GM23248 (cell line): ENCODE data around the gene C5orf63. TPM values are rescaled to one million over a fixed set of nuclear protein-coding genes. Genes with fewer than 3 reads are reported as not detected.

ENCODE experiments used
- DNase-seq: peaks from one replicate; pipeline ENCODE4 v3.0.0-alpha.2; 2015
- H2AFZ ChIP-seq: fragments of 200-600 bp; sonication (generic); 2 replicates; pipeline ENCODE4 v1.6.1; 2016; ENCODE audit warnings: antibody characterized with exemption
- H3F3A ChIP-seq: fragments of 200-600 bp; sonication (generic); 2 replicates; pipeline ENCODE4 v1.6.1; 2016; ENCODE audit warnings: mild to moderate bottlenecking, antibody characterized with exemption, mixed run types; ENCODE audit not compliant: insufficient read depth
- H3K27ac ChIP-seq: fragments of 200-600 bp; sonication (generic); 2 replicates; pipeline ENCODE4 v1.5.1; 2016; ENCODE audit warnings: mild to moderate bottlenecking
- H3K27me3 ChIP-seq: fragments of 200-600 bp; sonication (generic); replicated peaks from 2 replicates; pipeline ENCODE4 v1.6.1; 2016; ENCODE audit warnings: mild to moderate bottlenecking; ENCODE audit not compliant: insufficient read depth
- H3K36me3 ChIP-seq: fragments of 200-600 bp; sonication (generic); 2 replicates; pipeline ENCODE4 v1.6.1; 2016; ENCODE audit warnings: low read depth, mild to moderate bottlenecking
- H3K4me1 ChIP-seq: fragments of 200-600 bp; sonication (generic); 2 replicates; pipeline ENCODE4 v1.6.1; 2016; ENCODE audit warnings: mild to moderate bottlenecking; ENCODE audit not compliant: insufficient read depth
- H3K4me2 ChIP-seq: fragments of 200-600 bp; sonication (generic); one replicate; pipeline ENCODE4 v1.6.1; 2016; ENCODE audit warnings: mild to moderate bottlenecking; ENCODE audit not compliant: unreplicated experiment
- H3K4me3 ChIP-seq: fragments of 200-600 bp; sonication (generic); 2 replicates; pipeline ENCODE4 v1.5.1; 2016; ENCODE audit warnings: mild to moderate bottlenecking
- H3K79me2 ChIP-seq: fragments of 200-600 bp; sonication (generic); 2 replicates; pipeline ENCODE4 v1.6.1; 2016; ENCODE audit warnings: mild to moderate bottlenecking; ENCODE audit not compliant: insufficient read depth
- H3K9ac ChIP-seq: fragments of 200-600 bp; sonication (generic); 2 replicates; pipeline ENCODE4 v1.6.1; 2016; ENCODE audit warnings: mild to moderate bottlenecking
- H3K9me2 ChIP-seq: fragments of 200-600 bp; sonication (generic); 2 replicates; pipeline ENCODE4 v1.6.1; 2016; ENCODE audit warnings: mixed run types, mild to moderate bottlenecking, moderate library complexity; ENCODE audit not compliant: insufficient read depth
- H3K9me3 ChIP-seq: fragments of 200-600 bp; sonication (generic); one replicate; pipeline ENCODE4 v1.6.1; 2017; ENCODE audit warnings: low read depth
- H4K20me1 ChIP-seq: fragments of 200-600 bp; sonication (generic); 2 replicates; pipeline ENCODE4 v1.6.0; 2016; ENCODE audit not compliant: insufficient read depth
- EZH2 ChIP-seq: fragments of 200-600 bp; sonication (generic); IDR thresholded peaks from 2 replicates; pipeline ENCODE4 v1.6.1; 2018; ENCODE audit warnings: antibody characterized with exemption, mild to moderate bottlenecking; ENCODE audit not compliant: insufficient read depth, poor library complexity, severe bottlenecking
- EZH2phosphoT487 ChIP-seq: fragments of 200-600 bp; sonication (generic); IDR thresholded peaks from 2 replicates; pipeline ENCODE4 v1.6.1; 2018; ENCODE audit warnings: antibody characterized with exemption, moderate library complexity, mild to moderate bottlenecking, low read depth; ENCODE audit not compliant: insufficient read depth
- WGBS, 2 experiments: methylation state at CpG; one replicate each; pipeline ENCODE4 v1.1.6; 2015 to 2017; ENCODE audit warnings: low lambda C conversion rate in 2 of 2, low coverage in 1 of 2; ENCODE audit errors: missing lambda C conversion rate in 2 of 2; 5-methylcytosine and 5-hydroxymethylcytosine counted together
- in situ Hi-C: fragments of 300-500 bp; cut with MboI; formaldehyde crosslinking; loops from 2 replicates; pipeline ENCODE4 v1.15.0; 2020
- polyA plus RNA-seq: library from polyadenylated mRNA; unstranded; fragments of >200 nt; fragmentation: Nextera tagmentation; extraction: Ambion mirVana; gene quantifications from 2 replicates; pipeline ENCODE4 v1.2.1, GENCODE V29; 2016
- total RNA-seq: library from RNA; depleted of rRNA; stranded (reverse); fragments of >200 nt; shearing (Covaris generic); gene quantifications from 2 replicates; pipeline ENCODE4 v1.2.3, GENCODE V29; 2014

The C5orf63 gene
- total and polyA plus RNA-seq, 2 experiments from 2014 or later, result 0.97 to 7.2 TPM

DNA sequence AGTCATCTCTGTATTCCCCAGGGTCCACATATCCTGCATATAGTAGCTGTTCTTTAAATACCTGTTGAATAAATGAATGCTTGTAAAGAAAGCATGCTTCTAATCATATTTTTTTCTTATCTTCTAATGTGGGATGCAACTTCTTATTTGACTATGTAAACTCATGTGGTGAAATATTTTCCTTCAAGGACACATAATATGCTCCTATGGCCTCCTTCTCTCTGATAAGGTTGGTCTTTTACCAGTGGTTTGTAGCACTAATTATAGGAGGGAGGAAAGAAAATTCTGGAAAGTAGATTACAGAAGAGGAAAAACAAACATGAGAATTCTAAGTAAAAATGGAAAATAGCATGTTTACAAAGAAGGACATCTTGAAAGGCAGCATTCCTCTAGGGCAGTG is 28.6 kb upstream of the C5orf63 start:
- Histone ChIP-seq H3F3A (no peaks in the 10 kb centered on the region), H3K79me2 (no peaks in the 10 kb centered on the region), H3K27me3 (no peaks in the 10 kb centered on the region), H3K27ac (no peak overlapping the region), H4K20me1 (no peaks in the 10 kb centered on the region), H3K36me3 (no peaks in the 10 kb centered on the region), H2AFZ (no peak overlapping the region), H3K4me2 (no peak overlapping the region), H3K4me1 (no peaks in the 10 kb centered on the region), H3K9me3 (no peaks in the 10 kb centered on the region), H3K4me3 (no peak overlapping the region), H3K9ac (no peak overlapping the region), H3K9me2 (no peaks in the 10 kb centered on the region)
- DNase-seq, result no peak
- TF ChIP-seq EZH2 (no peak), EZH2phosphoT487 (no peak)
- in situ Hi-C loops, result no loop called here

DNA sequence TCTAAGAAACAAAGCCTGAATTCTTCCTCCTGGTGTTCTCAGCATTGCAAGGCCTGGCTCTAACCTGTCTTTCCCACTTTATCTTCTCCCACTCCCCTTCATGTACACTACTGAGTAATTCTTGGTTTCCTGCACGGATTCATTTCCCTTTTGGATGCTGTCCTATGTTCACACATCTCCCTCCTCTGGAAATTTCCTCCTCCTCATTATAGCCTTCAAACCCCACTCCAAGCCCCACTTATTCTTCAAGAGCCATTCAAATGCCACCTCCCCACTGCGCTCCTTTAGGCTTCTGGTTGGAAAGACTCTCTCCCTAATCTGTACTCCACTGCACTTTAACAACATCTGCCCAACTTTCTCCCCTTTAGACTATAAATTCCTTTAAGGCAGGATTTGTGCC is 28.2 kb upstream of the C5orf63 start:
- no peaks in the 10 kb centered on the region for H3K79me2 ChIP-seq
- no peak overlapping the region for H3K27ac ChIP-seq
- H3K4me3 ChIP-seq, result no peak overlapping the region
- H3K4me1 ChIP-seq, result no peaks in the 10 kb centered on the region
- TF ChIP-seq EZH2 (no peak), EZH2phosphoT487 (no peak)
- no peaks in the 10 kb centered on the region for H3K9me3 ChIP-seq
- no peaks in the 10 kb centered on the region for H3F3A ChIP-seq
- H3K9ac ChIP-seq, result no peak overlapping the region
- H3K4me2 ChIP-seq, result no peak overlapping the region
- H3K9me2 ChIP-seq, result no peaks in the 10 kb centered on the region
- no peaks in the 10 kb centered on the region for H4K20me1 ChIP-seq
- DNase-seq, result no peak
- in situ Hi-C loops, result no loop called here
- 44 to 49% methylated on average over 2 of the region's 2 CpGs for WGBS, 2 experiments
- H2AFZ ChIP-seq, result no peak overlapping the region
- no peaks in the 10 kb centered on the region for H3K27me3 ChIP-seq
- H3K36me3 ChIP-seq, result no peaks in the 10 kb centered on the region

DNA sequence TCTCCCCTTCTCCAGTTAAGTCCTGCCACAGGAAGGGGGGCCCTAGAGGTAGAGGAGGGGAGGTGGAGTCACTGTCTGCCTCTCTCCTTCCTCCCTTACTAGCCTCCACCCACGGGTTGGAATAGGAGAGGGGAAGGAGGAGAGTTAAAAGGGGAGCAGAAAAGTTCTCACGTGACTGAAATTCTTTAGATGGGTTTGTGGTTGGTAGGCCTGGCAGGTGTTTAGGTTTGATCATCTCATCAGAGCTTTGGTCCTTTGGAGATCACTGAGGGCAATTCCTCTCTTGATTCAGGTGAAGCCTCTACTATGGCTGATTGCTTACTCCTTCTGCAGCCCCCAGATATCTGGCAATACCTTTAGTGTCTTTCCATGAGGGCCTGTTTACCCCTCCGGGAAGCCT is 24.9 kb upstream of the C5orf63 start:
- H3K9ac ChIP-seq, result no peak overlapping the region
- no peak overlapping the region for H2AFZ ChIP-seq
- no peaks in the 10 kb centered on the region for H3K9me2 ChIP-seq
- no peak for TF ChIP-seq EZH2phosphoT487
- TF ChIP-seq EZH2, result no peak
- H3K36me3 ChIP-seq, result no peaks in the 10 kb centered on the region
- no peak overlapping the region for H3K4me3 ChIP-seq
- no peaks in the 10 kb centered on the region for H3K79me2 ChIP-seq
- no peak for DNase-seq
- no peaks in the 10 kb centered on the region for H3K9me3 ChIP-seq
- WGBS, 2 experiments, result 50 to 64% methylated on average over 3 of the region's 3 CpGs
- H3F3A ChIP-seq, result no peaks in the 10 kb centered on the region
- H3K27ac ChIP-seq, result no peak overlapping the region
- no peaks in the 10 kb centered on the region for H3K27me3 ChIP-seq
- H3K4me1 ChIP-seq, result no peaks in the 10 kb centered on the region
- in situ Hi-C loops, result no loop called here
- no peaks in the 10 kb centered on the region for H4K20me1 ChIP-seq
- no peak overlapping the region for H3K4me2 ChIP-seq

DNA sequence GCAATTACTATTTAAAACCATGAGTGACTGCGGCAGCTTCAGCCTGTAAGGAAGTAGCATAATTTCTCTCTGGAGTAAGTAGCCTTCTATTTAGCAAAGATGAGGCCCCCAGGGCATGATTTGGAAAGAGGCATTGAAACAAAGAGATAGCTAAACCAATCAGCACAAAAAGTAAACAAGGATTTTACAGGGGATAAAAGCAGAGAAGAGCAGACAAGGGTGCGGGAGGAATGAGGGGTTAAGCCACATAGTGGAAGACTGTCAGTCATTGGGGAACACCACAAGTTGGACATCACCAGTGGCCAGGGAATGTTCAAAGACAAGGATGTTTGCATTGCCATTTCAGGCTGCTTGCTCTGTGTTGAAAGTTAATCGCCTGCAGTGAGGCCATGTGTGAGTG is 24.0 kb upstream of the C5orf63 start:
- peaks cover 6% of the 10 kb centered on the region; the same call in 1 of the 2 replicates for H3F3A ChIP-seq
- TF ChIP-seq EZH2phosphoT487 (no peak), EZH2 (no peak)
- no peak overlapping the region for H2AFZ ChIP-seq
- no peaks in the 10 kb centered on the region for H3K4me1 ChIP-seq
- H3K27me3 ChIP-seq, result no peaks in the 10 kb centered on the region
- DNase-seq, result no peak
- H3K4me3 ChIP-seq, result no peak overlapping the region
- no peaks in the 10 kb centered on the region for H3K9me3 ChIP-seq
- 84 to 89% methylated on average over 3 of the region's 3 CpGs for WGBS, 2 experiments
- no peak overlapping the region for H3K27ac ChIP-seq
- H3K36me3 ChIP-seq, result no peaks in the 10 kb centered on the region
- H3K9ac ChIP-seq, result no peak overlapping the region
- H3K9me2 ChIP-seq, result no peaks in the 10 kb centered on the region
- no peaks in the 10 kb centered on the region for H3K79me2 ChIP-seq
- H4K20me1 ChIP-seq, result no peaks in the 10 kb centered on the region
- in situ Hi-C loops, result no loop called here
- H3K4me2 ChIP-seq, result no peak overlapping the region

DNA sequence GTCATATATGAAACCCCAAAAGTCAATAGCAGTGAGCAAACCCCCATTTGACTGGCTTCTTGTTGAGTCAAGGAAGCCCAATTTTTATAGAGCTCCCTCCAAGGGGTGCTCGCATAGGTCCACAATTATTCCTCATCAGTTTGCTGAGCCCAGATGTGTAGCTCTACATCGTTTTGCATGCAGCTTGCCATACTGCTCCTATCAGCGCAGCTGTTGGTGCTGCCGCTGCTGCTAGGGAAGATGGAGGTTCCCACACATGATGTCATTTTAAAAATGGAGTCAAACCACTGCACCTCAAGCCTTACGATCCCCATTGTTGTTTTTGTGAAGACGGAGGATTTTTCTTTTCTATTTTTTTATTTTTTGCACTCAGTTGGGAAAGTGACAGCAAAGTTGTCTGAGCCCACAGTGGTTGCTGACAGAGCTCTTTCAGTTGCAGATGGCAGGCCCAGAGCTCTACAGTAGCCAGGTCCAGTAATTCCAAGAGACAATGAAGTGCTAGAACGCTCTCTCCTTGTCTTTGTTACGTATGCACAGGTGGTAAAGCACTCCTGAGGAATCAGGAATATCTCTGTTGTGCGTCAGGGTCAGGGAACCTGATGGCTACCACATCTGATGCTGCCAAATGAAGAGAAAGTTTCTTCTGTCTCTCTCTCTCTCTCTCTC is 23.2 kb upstream of the C5orf63 start:
- in situ Hi-C loops, result no loop called here
- Histone ChIP-seq H3K79me2 (no peaks in the 10 kb centered on the region), H2AFZ (no peak overlapping the region), H3K4me1 (no peaks in the 10 kb centered on the region), H3K27ac (no peak overlapping the region), H3K27me3 (no peaks in the 10 kb centered on the region), H3K9me3 (no peaks in the 10 kb centered on the region), H3K4me2 (no peak overlapping the region), H3K9ac (no peak overlapping the region), H3K9me2 (no peaks in the 10 kb centered on the region), H4K20me1 (no peaks in the 10 kb centered on the region), H3F3A (peaks cover 8% of the 10 kb centered on the region; the same call in 1 of the 2 replicates), H3K36me3 (no peaks in the 10 kb centered on the region), H3K4me3 (no peak overlapping the region)
- no peak for DNase-seq
- no peak for TF ChIP-seq EZH2phosphoT487
- no peak for TF ChIP-seq EZH2
- 66 to 67% methylated on average over 9 of the region's 9 CpGs for WGBS, 2 experiments
